A549 (cell line): ENCODE results near the gene SERTAD2.

Experiments used
- BHLHE40 ChIP-seq: IDR thresholded peaks from 2 replicates; pipeline ENCODE4 v1.6.1; 2012; ENCODE audit warnings: low read depth, low read length, inconsistent platforms
- EP300 ChIP-seq, 2 experiments: fragments of >200 bp; sonication (Bioruptor Twin); formaldehyde crosslinking; IDR thresholded peaks; 2 replicates in 1 of 2; 3 replicates in 1 of 2; pipeline ENCODE4 v1.6.1; 2016 to 2017
- NFE2L2 ChIP-seq: fragments of 150-350 bp; conservative IDR thresholded peaks from 2 replicates; pipeline ENCODE4 v1.6.1; 2014; ENCODE audit warnings: low read length
- NR3C1 ChIP-seq: fragments of >200 bp; sonication (Bioruptor Twin); formaldehyde crosslinking; IDR thresholded peaks from 3 replicates; pipeline ENCODE4 v1.6.1; 2017
- SMC3 ChIP-seq: fragments of >200 bp; sonication (Bioruptor Twin); formaldehyde crosslinking; IDR thresholded peaks from 3 replicates; pipeline ENCODE4 v1.6.1; 2018; ENCODE audit warnings: inconsistent platforms
- TF ChIP-seq, protein P1 (sequence below): fragments of >200 bp; sonication (Bioruptor Twin); formaldehyde crosslinking; IDR thresholded peaks from 3 replicates; pipeline ENCODE4 v1.5.1; 2016

DNA sequence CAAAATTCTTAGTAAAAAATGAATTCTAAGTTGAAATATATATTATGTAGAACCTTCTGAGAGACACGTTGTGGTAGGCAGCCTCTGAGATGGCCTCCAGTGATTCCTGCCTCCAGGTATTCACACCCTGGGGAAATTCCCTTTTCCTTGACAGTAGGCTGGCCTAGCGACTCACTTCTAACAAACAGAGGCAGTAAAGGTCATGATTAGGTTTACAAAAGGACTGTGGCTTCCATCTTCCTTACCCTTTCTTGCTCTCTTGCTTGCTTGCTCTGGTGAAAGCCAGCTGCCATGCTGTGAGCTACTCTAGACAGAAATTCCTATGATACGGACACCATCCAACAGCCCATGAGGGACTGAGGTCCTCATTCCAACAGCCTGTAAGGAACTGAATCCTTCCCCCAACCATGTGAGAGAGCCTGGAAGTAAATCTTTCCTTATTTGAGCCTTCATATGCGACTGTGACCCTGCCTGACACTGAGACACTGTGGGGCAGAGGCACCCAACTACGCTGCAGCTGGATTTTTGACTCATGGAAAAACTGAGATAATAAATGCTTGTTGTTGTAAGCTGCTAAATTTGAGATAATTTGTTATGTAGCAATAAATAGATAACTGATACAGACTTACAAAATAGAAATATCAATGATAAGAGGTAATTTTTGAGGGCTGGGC lies 32.7 kb upstream of the SERTAD2 start:
- TF ChIP-seq, protein P1, sequence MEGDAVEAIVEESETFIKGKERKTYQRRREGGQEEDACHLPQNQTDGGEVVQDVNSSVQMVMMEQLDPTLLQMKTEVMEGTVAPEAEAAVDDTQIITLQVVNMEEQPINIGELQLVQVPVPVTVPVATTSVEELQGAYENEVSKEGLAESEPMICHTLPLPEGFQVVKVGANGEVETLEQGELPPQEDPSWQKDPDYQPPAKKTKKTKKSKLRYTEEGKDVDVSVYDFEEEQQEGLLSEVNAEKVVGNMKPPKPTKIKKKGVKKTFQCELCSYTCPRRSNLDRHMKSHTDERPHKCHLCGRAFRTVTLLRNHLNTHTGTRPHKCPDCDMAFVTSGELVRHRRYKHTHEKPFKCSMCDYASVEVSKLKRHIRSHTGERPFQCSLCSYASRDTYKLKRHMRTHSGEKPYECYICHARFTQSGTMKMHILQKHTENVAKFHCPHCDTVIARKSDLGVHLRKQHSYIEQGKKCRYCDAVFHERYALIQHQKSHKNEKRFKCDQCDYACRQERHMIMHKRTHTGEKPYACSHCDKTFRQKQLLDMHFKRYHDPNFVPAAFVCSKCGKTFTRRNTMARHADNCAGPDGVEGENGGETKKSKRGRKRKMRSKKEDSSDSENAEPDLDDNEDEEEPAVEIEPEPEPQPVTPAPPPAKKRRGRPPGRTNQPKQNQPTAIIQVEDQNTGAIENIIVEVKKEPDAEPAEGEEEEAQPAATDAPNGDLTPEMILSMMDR: no peak
- TF ChIP-seq NR3C1: no peak
- TF ChIP-seq BHLHE40: no peak
- no peak for TF ChIP-seq NFE2L2
- TF ChIP-seq EP300 (IDR thresholded peaks at IDR 0.05): no peak
- no peak for TF ChIP-seq SMC3
